SJSA1 (cell line): ENCODE results near the gene NEK6. TPM values are rescaled to one million over a fixed set of nuclear protein-coding genes. Genes with fewer than 3 reads are reported as not detected.

Experiments
- DNase-seq, 2 experiments: peaks; one replicate each; pipeline ENCODE4 v3.0.0-alpha.2; 2015 to 2020; ENCODE audit warnings: low spot score in 2 of 2, low read depth in 1 of 2
- H3K27ac ChIP-seq: fragments of 250-450 bp; sonication (Bioruptor Pico); 2 replicates; pipeline ENCODE4 v1.5.1; 2020; ENCODE audit warnings: mild to moderate bottlenecking, moderate library complexity
- H3K27me3 ChIP-seq: fragments of 250-450 bp; sonication (Bioruptor Pico); replicated peaks from 2 replicates; pipeline ENCODE4 v1.5.1; 2020; ENCODE audit warnings: mild to moderate bottlenecking, moderate library complexity
- H3K36me3 ChIP-seq: fragments of 250-450 bp; sonication (Bioruptor Pico); 2 replicates; pipeline ENCODE4 v1.5.1; 2020; ENCODE audit warnings: mild to moderate bottlenecking
- H3K4me1 ChIP-seq: fragments of 250-450 bp; sonication (Bioruptor Pico); replicated peaks from 2 replicates; pipeline ENCODE4 v1.6.1; 2021; ENCODE audit warnings: mild to moderate bottlenecking
- H3K4me3 ChIP-seq: fragments of 250-450 bp; sonication (Bioruptor Pico); 2 replicates; pipeline ENCODE4 v1.5.1; 2020; ENCODE audit warnings: mild to moderate bottlenecking
- H3K9me3 ChIP-seq: fragments of 250-450 bp; sonication (Bioruptor Pico); replicated peaks from 2 replicates; pipeline ENCODE4 v1.5.1; 2020; ENCODE audit warnings: mild to moderate bottlenecking
- total RNA-seq: library from RNA; depleted of rRNA; stranded (reverse); fragments of >200 nt; shearing (Covaris generic); gene quantifications from 2 replicates; pipeline ENCODE4 v1.2.3, GENCODE V29; 2014

NEK6 gene
- total RNA-seq, 1 experiment from 2014 or later = 32.0 TPM

DNA sequence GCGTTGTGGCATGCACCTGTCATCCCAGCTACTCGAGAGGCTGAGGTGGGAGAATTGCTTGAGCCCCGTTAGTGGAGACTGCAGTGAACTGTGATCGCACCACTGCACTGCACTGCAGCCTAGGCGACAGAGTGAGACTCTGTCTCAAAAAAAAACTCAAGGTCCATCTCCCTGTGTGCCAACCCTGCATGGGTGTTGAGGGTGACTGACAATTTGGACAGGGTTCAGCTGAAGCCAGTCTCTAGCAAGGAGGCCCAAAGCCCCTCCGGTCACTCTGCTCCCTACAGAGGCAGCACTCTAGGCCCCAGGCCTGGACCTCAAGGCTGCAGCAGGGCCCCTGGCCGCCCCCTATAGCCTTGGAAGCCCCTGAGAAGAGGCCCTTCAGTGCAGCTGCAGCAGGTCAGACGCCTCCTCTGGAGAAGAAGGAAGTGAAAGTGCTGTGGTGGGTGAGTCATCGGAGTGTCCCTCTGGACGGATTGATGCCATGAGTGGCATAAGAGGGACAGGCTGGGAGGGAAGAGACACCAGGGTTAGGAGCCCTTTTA, 39.2 kb upstream of the NEK6 start:
- Histone ChIP-seq H3K4me3 (no peak overlapping the region), H3K9me3 (no peaks in the 10 kb centered on the region), H3K4me1 (peaks cover 29% of the 10 kb centered on the region), H3K27me3 (no peaks in the 10 kb centered on the region), H3K36me3 (no peaks in the 10 kb centered on the region), H3K27ac (no peak overlapping the region)
- peak; percentile 56 to 64 for DNase-seq

GRCh38 chr9:124218987-124219461, 38.7 kb upstream of the NEK6 start:
- Histone ChIP-seq H3K9me3 (no peaks in the 10 kb centered on the region), H3K4me3 (no peak overlapping the region), H3K27me3 (no peaks in the 10 kb centered on the region), H3K27ac (no peak overlapping the region), H3K4me1 (peaks cover 29% of the 10 kb centered on the region), H3K36me3 (no peaks in the 10 kb centered on the region)
- DNase-seq = no peak

GRCh38 chr9:124220946-124221451, 36.8 kb upstream of the NEK6 start:
- Histone ChIP-seq H3K36me3 (no peaks in the 10 kb centered on the region), H3K9me3 (no peaks in the 10 kb centered on the region), H3K4me3 (no peak overlapping the region), H3K27me3 (no peaks in the 10 kb centered on the region), H3K4me1 (peaks cover 29% of the 10 kb centered on the region), H3K27ac (no peak overlapping the region)
- DNase-seq = peak in 1 of 2 experiments; percentile 1

DNA sequence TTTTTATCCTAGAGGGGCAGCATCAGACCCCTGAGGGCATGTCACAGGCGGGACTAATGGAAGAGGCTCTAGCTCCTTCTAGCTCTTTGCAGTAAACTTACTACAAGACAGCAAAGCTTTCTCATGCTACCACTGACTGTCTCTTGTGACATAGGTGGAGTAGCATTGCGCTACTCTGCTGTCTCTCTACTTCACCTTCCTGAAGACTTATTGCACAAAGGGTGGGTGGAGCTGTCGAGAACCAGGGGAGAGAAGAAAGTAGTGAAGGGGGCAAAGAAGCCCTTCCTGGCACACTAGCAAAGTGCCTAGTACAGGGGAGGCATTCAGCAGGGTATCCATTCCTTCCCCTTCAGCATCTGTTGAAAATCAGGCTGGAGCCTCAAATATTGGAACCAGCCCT, 36.1 kb upstream of the NEK6 start:
- H3K9me3 ChIP-seq = no peaks in the 10 kb centered on the region
- no peaks in the 10 kb centered on the region for H3K36me3 ChIP-seq
- H3K27me3 ChIP-seq = no peaks in the 10 kb centered on the region
- no peak for DNase-seq
- H3K4me1 ChIP-seq = peaks cover 25% of the 10 kb centered on the region
- H3K4me3 ChIP-seq = no peak overlapping the region
- H3K27ac ChIP-seq = no peak overlapping the region

- Histone ChIP-seq H3K27me3 (no peaks in the 10 kb centered on the region), H3K9me3 (no peaks in the 10 kb centered on the region), H3K36me3 (no peaks in the 10 kb centered on the region), H3K4me3 (no peak overlapping the region), H3K4me1 (peaks cover 21% of the 10 kb centered on the region), H3K27ac (no peak overlapping the region)
- DNase-seq = no peak
Measured at GRCh38 chr9:124222109-124222508, 35.6 kb upstream of the NEK6 start.

- H3K4me1 ChIP-seq = peaks cover 13% of the 10 kb centered on the region
- DNase-seq = no peak
Measured at GRCh38 chr9:124222918-124223720, 34.6 kb upstream of the NEK6 start.

GRCh38 chr9:124225945-124226344, 31.8 kb upstream of the NEK6 start:
- H3K4me3 ChIP-seq = no peak overlapping the region
- H3K27me3 ChIP-seq = no peaks in the 10 kb centered on the region

More at GRCh38 chr9:124222918-124223720, 34.6 kb upstream of the NEK6 start:
- Histone ChIP-seq H3K27me3 (no peaks in the 10 kb centered on the region), H3K36me3 (no peaks in the 10 kb centered on the region), H3K27ac (no peak overlapping the region), H3K4me3 (no peak overlapping the region), H3K9me3 (no peaks in the 10 kb centered on the region)

GRCh38 chr9:124228516-124228915, 29.2 kb upstream of the NEK6 start:
- Histone ChIP-seq H3K9me3 (no peaks in the 10 kb centered on the region), H3K27ac (no peak overlapping the region), H3K4me3 (no peak overlapping the region), H3K4me1 (no peaks in the 10 kb centered on the region), H3K27me3 (no peaks in the 10 kb centered on the region), H3K36me3 (no peaks in the 10 kb centered on the region)
- no peak for DNase-seq

More at GRCh38 chr9:124225945-124226344, 31.8 kb upstream of the NEK6 start:
- DNase-seq = no peak
- H3K36me3 ChIP-seq = no peaks in the 10 kb centered on the region
- H3K27ac ChIP-seq = no peak overlapping the region
- no peaks in the 10 kb centered on the region for H3K9me3 ChIP-seq
- 0 out of 2 replicates have a peak, but pooled peaks cover under 1% of the 10 kb centered on the region for H3K4me1 ChIP-seq

DNA sequence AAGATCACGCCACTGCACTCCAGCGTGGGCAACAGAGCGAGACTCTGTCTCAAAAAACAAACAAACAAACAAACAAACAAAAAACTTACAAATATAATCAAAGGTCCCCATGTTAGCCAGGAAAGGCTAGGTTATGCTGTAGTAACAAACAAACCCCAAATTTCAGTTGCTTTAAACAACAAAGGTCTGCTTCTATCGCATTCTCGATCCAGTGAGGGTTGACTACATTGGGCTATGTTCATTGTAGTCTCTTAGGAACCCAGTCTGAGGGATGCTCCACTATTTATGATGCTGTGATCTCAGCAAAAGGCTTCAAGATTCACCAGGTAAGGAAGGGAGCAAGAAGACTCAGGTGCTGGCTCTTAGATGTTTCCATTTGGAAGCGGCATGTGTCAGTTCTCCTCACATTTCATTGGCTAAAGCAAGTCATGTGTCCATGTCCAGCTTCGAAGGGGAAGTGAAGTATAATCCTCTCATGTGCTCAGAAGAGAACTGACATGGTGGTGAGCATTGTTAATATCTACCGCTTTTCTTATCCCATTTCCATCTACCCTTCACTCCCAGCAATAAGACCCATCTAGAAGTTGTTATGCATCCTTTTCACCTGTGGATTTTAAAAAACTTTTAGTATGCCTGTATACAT, 26.5 kb upstream of the NEK6 start:
- no peak overlapping the region for H3K27ac ChIP-seq
- no peaks in the 10 kb centered on the region for H3K4me1 ChIP-seq
- H3K27me3 ChIP-seq = no peaks in the 10 kb centered on the region
- no peak overlapping the region for H3K4me3 ChIP-seq
- no peaks in the 10 kb centered on the region for H3K9me3 ChIP-seq
- H3K36me3 ChIP-seq = no peaks in the 10 kb centered on the region
- DNase-seq = no peak

GRCh38 chr9:124238546-124239140, 19.1 kb upstream of the NEK6 start:
- no peak overlapping the region for H3K4me3 ChIP-seq
- no peaks in the 10 kb centered on the region for H3K27me3 ChIP-seq
- DNase-seq = no peak
- no peaks in the 10 kb centered on the region for H3K9me3 ChIP-seq
- H3K4me1 ChIP-seq = no peaks in the 10 kb centered on the region
- H3K27ac ChIP-seq = no peak overlapping the region
- H3K36me3 ChIP-seq = no peaks in the 10 kb centered on the region

DNA sequence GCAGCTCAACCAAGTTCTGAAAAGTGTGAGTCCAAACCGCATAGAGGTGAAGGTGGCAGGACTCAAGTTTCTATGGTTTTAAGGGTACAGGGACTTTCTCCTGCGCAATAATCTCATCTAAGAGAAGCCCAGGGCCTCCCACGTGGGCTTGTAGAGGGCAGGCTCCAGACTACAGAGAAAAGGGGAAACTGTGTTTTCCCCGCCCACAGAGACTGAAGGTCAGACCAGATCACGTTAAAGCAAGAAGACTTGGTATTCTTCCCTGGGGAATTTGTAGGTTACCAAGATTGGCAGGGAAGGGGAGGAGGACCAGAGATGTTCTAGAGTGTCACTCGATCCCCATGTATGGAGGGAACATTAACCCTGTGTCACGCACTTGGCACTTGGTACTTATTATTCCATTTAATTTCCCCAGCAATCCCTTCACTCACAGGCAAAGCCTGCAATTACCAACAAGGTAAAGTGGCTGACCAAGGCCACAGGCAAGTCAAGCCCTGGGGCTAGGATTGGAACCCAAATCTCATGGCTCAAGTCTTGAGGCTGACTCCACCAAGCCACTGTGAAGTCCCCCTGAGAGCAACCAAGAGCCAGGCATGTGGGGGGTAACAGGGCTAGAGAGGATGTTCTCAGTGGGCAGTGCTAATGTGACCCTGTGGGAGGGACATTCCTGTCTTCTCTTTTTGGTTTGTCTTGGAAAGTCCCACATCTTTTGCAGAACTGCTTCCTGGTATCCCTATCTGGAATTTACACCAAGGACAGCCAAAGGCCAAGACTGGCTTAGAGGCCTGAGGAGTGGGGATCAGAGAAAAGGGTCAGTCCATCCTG, 18.3 kb upstream of the NEK6 start:
- Histone ChIP-seq H3K27ac (no peak overlapping the region), H3K36me3 (no peaks in the 10 kb centered on the region), H3K27me3 (no peaks in the 10 kb centered on the region), H3K4me1 (no peaks in the 10 kb centered on the region), H3K4me3 (no peak overlapping the region), H3K9me3 (no peaks in the 10 kb centered on the region)
- DNase-seq = no peak

GRCh38 chr9:124242331-124243194, 15.2 kb upstream of the NEK6 start:
- Histone ChIP-seq H3K9me3 (no peaks in the 10 kb centered on the region), H3K36me3 (no peaks in the 10 kb centered on the region), H3K27ac (no peak overlapping the region), H3K27me3 (no peaks in the 10 kb centered on the region), H3K4me3 (no peak overlapping the region), H3K4me1 (no peaks in the 10 kb centered on the region)
- no peak for DNase-seq
